ENCODE measurements around the gene COL6A3. TPM values are rescaled to one million over a fixed set of nuclear protein-coding genes. Genes with fewer than 3 reads are reported as not detected.

Gene COL6A3
- total RNA-seq, 1 experiment from 2014 or later, result 45.0 TPM

- ChIA-PET CTCF (no interaction called here), POLR2A (ENCODE audit: unreplicated experiment) (no interaction called here)
- Histone ChIP-seq H3K9ac (ENCODE audit: low read length) (no peak overlapping the region), H3K79me2 (ENCODE audit: low read length) (peaks cover 16% of the 10 kb centered on the region), H3K9me2 (replicated peaks; ENCODE audit: low read length) (no peaks in the 10 kb centered on the region), H3K27me3 (ENCODE audit: low read length) (no peaks in the 10 kb centered on the region), H3K4me1 (ENCODE audit: insufficient read depth, low read length) (peaks cover 28% of the 10 kb centered on the region), H3K27ac (ENCODE audit: low read length) (no peak overlapping the region), H3K9me3 (ENCODE audit: low read length) (no peaks in the 10 kb centered on the region), H3K36me3 (ENCODE audit: low read depth, low read length) (no peaks in the 10 kb centered on the region), H3F3A (ENCODE audit: low read length, unreplicated experiment) (peaks cover 13% of the 10 kb centered on the region), H4K20me1 (ENCODE audit: low read length) (no peaks in the 10 kb centered on the region), H3K4me3 (ENCODE audit: low read length) (no peak overlapping the region), H3K4me2 (ENCODE audit: low read length) (no peak overlapping the region), H2AFZ (ENCODE audit: low read length) (no peak overlapping the region)
- no TSS peak for BruUV-seq (replicated peaks)
- ATAC-seq (no peak), DNase-seq (no peak)
- intact Hi-C loops (cut with micrococcal nuclease), result no loop called here
- TF ChIP-seq CTCF (conservative IDR thresholded peaks at IDR 0.05; ENCODE audit: low read depth, low read length) (no peak), EZH2phosphoT487 (IDR thresholded peaks at IDR 0.05; ENCODE audit: borderline replicate concordance, low read length) (no peak), EZH2 (IDR thresholded peaks at IDR 0.05; ENCODE audit: low read length, unreplicated experiment) (no peak)
Observed at GRCh38 chr2:237426517-237426916, 12.6 kb upstream of the COL6A3 start.

- intact Hi-C loops (cut with micrococcal nuclease), result no loop called here
- no TSS peak for BruUV-seq (replicated peaks)
- Histone ChIP-seq H3K27ac (ENCODE audit: low read length) (peak overlapping the region; percentile 19; the same call in 1 of the 2 replicates), H3K9me2 (replicated peaks; ENCODE audit: low read length) (no peaks in the 10 kb centered on the region), H3K36me3 (ENCODE audit: low read depth, low read length) (0 out of 2 replicates have a peak, but pooled peaks cover 4% of the 10 kb centered on the region), H3K9me3 (ENCODE audit: low read length) (no peaks in the 10 kb centered on the region), H4K20me1 (ENCODE audit: low read length) (no peaks in the 10 kb centered on the region), H3K27me3 (ENCODE audit: low read length) (no peaks in the 10 kb centered on the region), H3K4me3 (ENCODE audit: low read length) (no peak overlapping the region), H3K79me2 (ENCODE audit: low read length) (peaks cover 9% of the 10 kb centered on the region), H3K4me1 (ENCODE audit: insufficient read depth, low read length) (peaks cover 20% of the 10 kb centered on the region), H3K9ac (ENCODE audit: low read length) (no peak overlapping the region), H2AFZ (ENCODE audit: low read length) (no peak overlapping the region), H3F3A (ENCODE audit: low read length, unreplicated experiment) (peaks cover 6% of the 10 kb centered on the region), H3K4me2 (ENCODE audit: low read length) (no peak overlapping the region)
- ATAC-seq, result no peak
- ChIA-PET CTCF (no interaction called here), POLR2A (ENCODE audit: unreplicated experiment) (no interaction called here)
- TF ChIP-seq EZH2phosphoT487 (IDR thresholded peaks at IDR 0.05; ENCODE audit: borderline replicate concordance, low read length) (no peak), CTCF (conservative IDR thresholded peaks at IDR 0.05; ENCODE audit: low read depth, low read length) (no peak), EZH2 (IDR thresholded peaks at IDR 0.05; ENCODE audit: low read length, unreplicated experiment) (no peak)
- DNase-seq, result no peak
Observed at GRCh38 chr2:237425320-237425719, 11.4 kb upstream of the COL6A3 start.

GRCh38 chr2:237424544-237424943 is 10.6 kb upstream of the COL6A3 start:
- no peaks in the 10 kb centered on the region for H3K9me2 ChIP-seq (replicated peaks; ENCODE audit: low read length)
- H3K9me3 ChIP-seq (ENCODE audit: low read length), result no peaks in the 10 kb centered on the region
- peaks cover 5% of the 10 kb centered on the region for H3F3A ChIP-seq (ENCODE audit: low read length, unreplicated experiment)
- H3K79me2 ChIP-seq (ENCODE audit: low read length), result peaks cover 2% of the 10 kb centered on the region
- no peak overlapping the region for H3K9ac ChIP-seq (ENCODE audit: low read length)
- POLR2A ChIA-PET (ENCODE audit: unreplicated experiment), result no interaction called here
- intact Hi-C loops (cut with micrococcal nuclease), result no loop called here
- ATAC-seq, result no peak
- no TSS peak for BruUV-seq (replicated peaks)
- no peak overlapping the region for H3K4me2 ChIP-seq (ENCODE audit: low read length)
- H3K36me3 ChIP-seq (ENCODE audit: low read depth, low read length), result peaks cover 9% of the 10 kb centered on the region
- no peak overlapping the region for H2AFZ ChIP-seq (ENCODE audit: low read length)
- no peak overlapping the region for H3K4me3 ChIP-seq (ENCODE audit: low read length)
- TF ChIP-seq CTCF (conservative IDR thresholded peaks at IDR 0.05; ENCODE audit: low read depth, low read length) (no peak), EZH2phosphoT487 (IDR thresholded peaks at IDR 0.05; ENCODE audit: borderline replicate concordance, low read length) (no peak), EZH2 (IDR thresholded peaks at IDR 0.05; ENCODE audit: low read length, unreplicated experiment) (no peak)
- H3K27ac ChIP-seq (ENCODE audit: low read length), result peak overlapping the region; percentile 19; the same call in 1 of the 2 replicates
- H3K4me1 ChIP-seq (ENCODE audit: insufficient read depth, low read length), result peaks cover 12% of the 10 kb centered on the region
- DNase-seq, result no peak
- CTCF ChIA-PET, result interaction anchor here (0.7 kb wide), 1 partner anchor 47 kb away, joined by 3 read pairs; no protein-coding TSS in a partner anchor
- no peaks in the 10 kb centered on the region for H3K27me3 ChIP-seq (ENCODE audit: low read length)
- no peaks in the 10 kb centered on the region for H4K20me1 ChIP-seq (ENCODE audit: low read length)

Data from PC-3 (cell line).